ENCODE results near the gene CTDP1. TPM values are rescaled to one million over a fixed set of nuclear protein-coding genes. Genes with fewer than 3 reads are reported as not detected.

The CTDP1 gene
- total RNA-seq, 1 experiment from 2014 or later: 31.7 TPM

GRCh38 chr18:79787527-79787864, 107.9 kb downstream of the CTDP1 start:
- H3K27ac ChIP-seq (ENCODE audit: low read length): no peak overlapping the region
- no peak overlapping the region for H2AFZ ChIP-seq (ENCODE audit: low read length)
- H3K9me3 ChIP-seq (ENCODE audit: low read length): no peaks in the 10 kb centered on the region
- H3K79me2 ChIP-seq (ENCODE audit: low read length): no peaks in the 10 kb centered on the region
- H3K27me3 ChIP-seq (ENCODE audit: low read length): peaks cover 9% of the 10 kb centered on the region
- ATAC-seq (no peak), DNase-seq (no peak)
- H3K4me2 ChIP-seq (ENCODE audit: low read length): no peak overlapping the region
- H4K20me1 ChIP-seq (ENCODE audit: low read length): no peaks in the 10 kb centered on the region
- POLR2A ChIA-PET (ENCODE audit: unreplicated experiment): no interaction called here
- H3K4me3 ChIP-seq (ENCODE audit: low read length): no peak overlapping the region
- CTCF ChIA-PET: no interaction called here
- H3K9me2 ChIP-seq (replicated peaks; ENCODE audit: low read length): no peaks in the 10 kb centered on the region
- H3K36me3 ChIP-seq (ENCODE audit: low read depth, low read length): no peaks in the 10 kb centered on the region
- BruUV-seq (replicated peaks): no TSS peak
- intact Hi-C loops (cut with micrococcal nuclease): no loop called here
- no peak for TF ChIP-seq EZH2 (IDR thresholded peaks at IDR 0.05; ENCODE audit: low read length, unreplicated experiment)
- TF ChIP-seq EZH2phosphoT487 (IDR thresholded peaks at IDR 0.05; ENCODE audit: borderline replicate concordance, low read length): no peak
- no peak for TF ChIP-seq CTCF (conservative IDR thresholded peaks at IDR 0.05; ENCODE audit: low read depth, low read length)
- no peak overlapping the region for H3K9ac ChIP-seq (ENCODE audit: low read length)
- H3K4me1 ChIP-seq (ENCODE audit: insufficient read depth, low read length): peaks cover 13% of the 10 kb centered on the region; the same call in 1 of the 2 replicates
- no peaks in the 10 kb centered on the region for H3F3A ChIP-seq (ENCODE audit: low read length, unreplicated experiment)

- H3K4me2 ChIP-seq (ENCODE audit: low read length): no peak overlapping the region
- H3K9me2 ChIP-seq (replicated peaks; ENCODE audit: low read length): no peaks in the 10 kb centered on the region
- H3K9ac ChIP-seq (ENCODE audit: low read length): no peak overlapping the region
- DNase-seq (no peak), ATAC-seq (no peak)
- H3K79me2 ChIP-seq (ENCODE audit: low read length): no peaks in the 10 kb centered on the region
- no peaks in the 10 kb centered on the region for H3K36me3 ChIP-seq (ENCODE audit: low read depth, low read length)
- CTCF ChIA-PET: no interaction called here
- no peaks in the 10 kb centered on the region for H3K9me3 ChIP-seq (ENCODE audit: low read length)
- intact Hi-C loops (cut with micrococcal nuclease): no loop called here
- peaks cover 13% of the 10 kb centered on the region; the same call in 1 of the 2 replicates for H3K4me1 ChIP-seq (ENCODE audit: insufficient read depth, low read length)
- no TSS peak for BruUV-seq (replicated peaks)
- no peak overlapping the region for H2AFZ ChIP-seq (ENCODE audit: low read length)
- no peak overlapping the region for H3K27ac ChIP-seq (ENCODE audit: low read length)
- H3K4me3 ChIP-seq (ENCODE audit: low read length): no peak overlapping the region
- POLR2A ChIA-PET (ENCODE audit: unreplicated experiment): no interaction called here
- peaks cover 5% of the 10 kb centered on the region for H3K27me3 ChIP-seq (ENCODE audit: low read length)
- TF ChIP-seq EZH2 (IDR thresholded peaks at IDR 0.05; ENCODE audit: low read length, unreplicated experiment): no peak
- no peak for TF ChIP-seq EZH2phosphoT487 (IDR thresholded peaks at IDR 0.05; ENCODE audit: borderline replicate concordance, low read length)
- no peak for TF ChIP-seq CTCF (conservative IDR thresholded peaks at IDR 0.05; ENCODE audit: low read depth, low read length)
- no peaks in the 10 kb centered on the region for H3F3A ChIP-seq (ENCODE audit: low read length, unreplicated experiment)
- H4K20me1 ChIP-seq (ENCODE audit: low read length): no peaks in the 10 kb centered on the region
These were observed 108.5 kb downstream of the CTDP1 start for GRCh38 chr18:79787865-79788733.

- H3K9me3 ChIP-seq (ENCODE audit: low read length): no peaks in the 10 kb centered on the region
- no peaks in the 10 kb centered on the region for H3K79me2 ChIP-seq (ENCODE audit: low read length)
- CTCF ChIA-PET: no interaction called here
- H3K4me3 ChIP-seq (ENCODE audit: low read length): no peak overlapping the region
- H4K20me1 ChIP-seq (ENCODE audit: low read length): no peaks in the 10 kb centered on the region
- no peak overlapping the region for H3K4me2 ChIP-seq (ENCODE audit: low read length)
- no peaks in the 10 kb centered on the region for H3K9me2 ChIP-seq (replicated peaks; ENCODE audit: low read length)
- H3K27me3 ChIP-seq (ENCODE audit: low read length): peaks cover 5% of the 10 kb centered on the region
- intact Hi-C loops (cut with micrococcal nuclease): no loop called here
- BruUV-seq (replicated peaks): no TSS peak
- no peak overlapping the region for H3K27ac ChIP-seq (ENCODE audit: low read length)
- H3K4me1 ChIP-seq (ENCODE audit: insufficient read depth, low read length): peaks cover 13% of the 10 kb centered on the region; the same call in 1 of the 2 replicates
- no peak overlapping the region for H3K9ac ChIP-seq (ENCODE audit: low read length)
- H3F3A ChIP-seq (ENCODE audit: low read length, unreplicated experiment): no peaks in the 10 kb centered on the region
- TF ChIP-seq CTCF (conservative IDR thresholded peaks at IDR 0.05; ENCODE audit: low read depth, low read length) (no peak), EZH2phosphoT487 (IDR thresholded peaks at IDR 0.05; ENCODE audit: borderline replicate concordance, low read length) (no peak), EZH2 (IDR thresholded peaks at IDR 0.05; ENCODE audit: low read length, unreplicated experiment) (no peak)
- H3K36me3 ChIP-seq (ENCODE audit: low read depth, low read length): no peaks in the 10 kb centered on the region
- POLR2A ChIA-PET (ENCODE audit: unreplicated experiment): no interaction called here
- no peak overlapping the region for H2AFZ ChIP-seq (ENCODE audit: low read length)
- DNase-seq (no peak), ATAC-seq (no peak)
These were observed 109.1 kb downstream of the CTDP1 start for GRCh38 chr18:79788734-79789085.
